Measurements from ENCODE around the gene SRSF9. TPM values are rescaled to one million over a fixed set of nuclear protein-coding genes. Genes with fewer than 3 reads are reported as not detected.

Gene SRSF9
- polyA plus RNA-seq, 1 of the 3 experiments (the other 2 are of a cell fraction) = 210 TPM

GRCh38 chr12:120490325-120490724 is 20.8 kb upstream of the SRSF9 start:
- no peak overlapping the region for H3K4me2 ChIP-seq
- WGBS (ENCODE audit: low lambda C conversion rate) = 92% methylated on average over 5 of the region's 5 CpGs
- no peaks in the 10 kb centered on the region for H3F3A ChIP-seq (replicated peaks; ENCODE audit: insufficient read depth)
- peaks cover 0 to 11% of the 10 kb centered on the region in 2 experiments for H3K36me3 ChIP-seq (replicated peaks in 1 of 2; ENCODE audit: control insufficient read depth in 1 of 2, insufficient read depth in 2 of 2, low read length in 1 of 2)
- TF ChIP-seq MEF2A (IDR thresholded peaks at IDR 0.05; ENCODE audit: borderline replicate concordance, low read depth) = no peak
- no peak for TF ChIP-seq RXRA (IDR thresholded peaks at IDR 0.05; ENCODE audit: borderline replicate concordance, low read depth)
- TF ChIP-seq USF2 (IDR thresholded peaks at IDR 0.05; ENCODE audit: borderline replicate concordance, low read depth, low read length) = no peak
- TF ChIP-seq CTCF (IDR thresholded peaks at IDR 0.05) = no peak
- TF ChIP-seq FOSL2 (IDR thresholded peaks at IDR 0.05; ENCODE audit: borderline replicate concordance, low read depth) = no peak
- TF ChIP-seq ELF1 (IDR thresholded peaks at IDR 0.05) = no peak
- no peaks in the 10 kb centered on the region for H4K20me1 ChIP-seq (ENCODE audit: insufficient read depth)
- H3K4me1 ChIP-seq (ENCODE audit: control insufficient read depth in 1 of 2, insufficient read depth in 2 of 2, low read depth in 1 of 2, low read length in 1 of 2) = peaks cover 0 to 10% of the 10 kb centered on the region in 2 experiments; a peak in 1 of 4 replicates
- ChIA-PET CTCF (interaction anchor here (2.0 to 3.6 kb wide), 2 partner anchors 22 to 61 kb away, joined by 5 to 18 read pairs; partner anchors contain the start of gene SRSF9), POLR2A (interaction anchor here (1.5 kb wide), 1 partner anchor 27 kb away, joined by 3 read pairs; no protein-coding TSS in a partner anchor)
- H3K9ac ChIP-seq = no peak overlapping the region
- no peak overlapping the region for H3K4me3 ChIP-seq (ENCODE audit: low read depth in 2 of 2, low read length in 1 of 2)
- no peak overlapping the region for H3K27ac ChIP-seq (ENCODE audit: low read depth in 2 of 2, low read length in 1 of 2)
- H3K9me3 ChIP-seq = no peaks in the 10 kb centered on the region
- no peak for DNase-seq
- no peak overlapping the region for H2AFZ ChIP-seq (ENCODE audit: low read depth)
- H3K79me2 ChIP-seq (ENCODE audit: insufficient read depth) = peaks cover 18% of the 10 kb centered on the region
- no peaks in the 10 kb centered on the region for H3K9me2 ChIP-seq
- H3K27me3 ChIP-seq (ENCODE audit: insufficient read depth) = no peaks in the 10 kb centered on the region

- Histone ChIP-seq H3K27me3 (ENCODE audit: insufficient read depth) (no peaks in the 10 kb centered on the region), H3K27ac (ENCODE audit: low read depth in 2 of 2, low read length in 1 of 2) (no peak overlapping the region), H3K36me3 (replicated peaks in 1 of 2; ENCODE audit: control insufficient read depth in 1 of 2, insufficient read depth in 2 of 2, low read length in 1 of 2) (peaks cover 0 to 11% of the 10 kb centered on the region in 2 experiments), H3K9ac (no peak overlapping the region), H3K4me2 (no peak overlapping the region), H3K4me1 (ENCODE audit: control insufficient read depth in 1 of 2, insufficient read depth in 2 of 2, low read depth in 1 of 2, low read length in 1 of 2) (peaks cover 0 to 6% of the 10 kb centered on the region in 2 experiments; a peak in 1 of 4 replicates), H3K9me3 (no peaks in the 10 kb centered on the region), H3K4me3 (ENCODE audit: low read depth in 2 of 2, low read length in 1 of 2) (no peak overlapping the region), H2AFZ (ENCODE audit: low read depth) (no peak overlapping the region), H3K79me2 (ENCODE audit: insufficient read depth) (peaks cover 5% of the 10 kb centered on the region; the same call in 1 of the 2 replicates), H3K9me2 (no peaks in the 10 kb centered on the region), H3F3A (replicated peaks; ENCODE audit: insufficient read depth) (no peaks in the 10 kb centered on the region), H4K20me1 (ENCODE audit: insufficient read depth) (no peaks in the 10 kb centered on the region)
- ChIA-PET CTCF (interaction anchor here (0.6 to 3.6 kb wide), 4 partner anchors 14 to 59 kb away, joined by 3 to 18 read pairs (median 5); partner anchors contain the start of gene SRSF9), POLR2A (no interaction called here)
- no peak for DNase-seq
- TF ChIP-seq RAD21 (IDR thresholded peaks at IDR 0.05; ENCODE audit: low read length) (no peak), ELF1 (IDR thresholded peaks at IDR 0.05) (no peak), NFIC (IDR thresholded peaks at IDR 0.05; ENCODE audit: borderline replicate concordance) (no peak), CHD2 (IDR thresholded peaks at IDR 0.05; ENCODE audit: low read length, partially characterized antibody) (no peak), TCF12 (IDR thresholded peaks at IDR 0.05) (no peak), ZBTB33 (IDR thresholded peaks at IDR 0.05; ENCODE audit: borderline replicate concordance, low read depth) (no peak), JUND (IDR thresholded peaks at IDR 0.05) (no peak)
- 93% methylated on average over 3 of the region's 4 CpGs for WGBS (ENCODE audit: low lambda C conversion rate)
Observed at GRCh38 chr12:120489018-120489417, 19.5 kb upstream of the SRSF9 start.
